GM19372 (cell line): ENCODE results near the gene PATL1.
"Not testable (repeated sequence)": the region's sequence is repeated elsewhere in the genome, so short reads cannot be mapped to it uniquely, and the experiment has no call there.

Experiments
- ATAC-seq: cut with Tn5 transposase; IDR thresholded peaks from one replicate; pipeline ENCODE4 v1.9.1; 2021; ENCODE audit warnings: mild to moderate bottlenecking, low read depth, moderate library complexity; ENCODE audit not compliant: unreplicated experiment

The PATL1 gene

DNA sequence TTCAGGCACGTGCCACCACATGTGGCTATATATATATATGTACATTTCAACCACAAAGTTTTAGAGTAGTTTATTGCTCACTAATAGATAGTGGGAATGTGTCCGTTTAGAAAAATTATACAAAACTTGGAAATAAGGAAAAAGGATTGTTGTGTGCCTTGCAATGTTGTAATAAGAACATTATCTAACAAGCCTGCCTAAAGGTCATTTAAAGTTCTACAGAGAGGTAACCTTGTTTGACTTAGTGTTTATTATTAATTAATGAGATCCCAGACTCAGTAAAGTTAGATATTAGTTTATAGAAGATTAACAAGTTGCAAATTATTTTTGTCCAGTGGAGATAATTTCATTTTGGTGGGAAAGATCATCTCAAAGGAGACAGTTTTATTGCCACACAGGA is 5.5 kb upstream of the PATL1 start:
- no peak for ATAC-seq

DNA sequence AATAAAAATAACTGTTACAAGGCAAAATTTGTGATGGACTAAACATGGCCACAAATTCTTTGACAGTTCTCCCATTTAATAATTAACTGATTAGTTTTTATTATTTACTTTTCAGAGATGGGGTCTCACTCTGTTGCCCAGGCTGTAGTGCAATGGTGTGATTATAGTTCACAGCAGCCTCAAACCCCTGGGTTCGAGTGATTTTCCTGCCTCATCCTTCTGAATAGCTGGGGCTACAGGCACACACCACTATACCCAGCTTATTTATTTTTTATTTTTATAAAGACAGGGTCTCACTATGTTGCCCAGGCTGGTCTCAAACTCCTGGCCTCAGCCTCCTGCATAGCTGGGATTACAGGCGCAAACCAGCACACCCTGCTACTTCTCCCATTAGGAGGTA is 4.5 kb upstream of the PATL1 start:
- ATAC-seq, result no peak

DNA sequence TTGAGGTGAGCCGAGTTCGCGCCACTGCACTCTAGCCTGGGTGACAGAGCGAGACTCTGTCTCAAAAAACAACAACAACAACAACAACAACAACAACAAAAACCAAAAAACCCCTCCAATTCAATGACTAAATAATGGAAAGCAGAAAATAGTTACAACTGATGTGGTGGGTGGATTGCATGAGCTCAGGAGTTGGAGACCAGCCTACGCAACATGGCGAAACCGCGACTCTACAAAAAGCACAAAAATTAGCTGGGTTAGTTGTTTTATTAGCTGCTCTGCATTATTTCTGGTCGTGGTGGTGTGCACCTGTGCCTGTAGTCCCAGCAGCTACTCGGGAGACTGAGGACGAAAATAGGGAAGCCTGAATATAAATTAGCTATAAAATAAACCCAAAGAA is 2.6 kb upstream of the PATL1 start:
- no peak for ATAC-seq

- no peak for ATAC-seq
These were observed 773 bp upstream of the PATL1 start for GRCh38 chr11:59669611-59670009.

DNA sequence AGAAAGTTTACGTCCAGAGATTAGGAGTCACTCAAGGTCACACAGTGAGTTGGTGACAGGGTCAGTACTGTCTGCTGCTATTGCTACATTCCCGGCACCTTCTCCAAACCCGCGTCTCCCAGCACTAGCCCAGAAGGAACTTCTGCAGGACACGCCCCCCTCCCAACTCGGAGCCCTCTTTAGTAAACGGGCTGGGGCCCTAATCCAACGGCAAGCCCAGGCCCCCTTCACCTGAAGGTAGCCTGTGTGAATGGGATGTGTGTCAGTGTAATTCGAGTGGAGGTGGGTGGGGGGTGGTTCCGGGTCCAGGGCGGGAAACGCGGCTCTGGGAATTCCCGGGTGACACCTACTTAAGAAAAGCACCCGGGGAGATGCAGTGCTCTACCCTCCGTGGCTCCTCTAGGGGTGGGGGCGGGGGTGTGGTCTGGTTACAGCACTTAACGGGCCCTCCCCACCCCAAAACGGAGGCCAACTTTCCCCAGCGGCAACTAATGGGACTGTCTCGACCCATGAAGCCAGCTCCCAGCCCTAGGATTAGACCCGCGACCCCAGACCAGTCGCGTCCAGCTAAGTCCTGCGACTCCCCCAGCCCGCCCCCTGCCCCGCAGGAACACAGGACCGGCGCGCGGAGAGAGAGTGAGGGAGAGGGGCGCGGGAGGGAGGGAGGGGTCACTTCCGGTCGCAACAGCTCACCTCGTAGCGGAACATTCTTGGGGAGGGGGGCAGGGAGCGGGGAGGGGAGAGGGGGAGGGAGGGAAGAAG is 468 bp downstream of the PATL1 start:
- ATAC-seq, result peak; percentile 5

DNA sequence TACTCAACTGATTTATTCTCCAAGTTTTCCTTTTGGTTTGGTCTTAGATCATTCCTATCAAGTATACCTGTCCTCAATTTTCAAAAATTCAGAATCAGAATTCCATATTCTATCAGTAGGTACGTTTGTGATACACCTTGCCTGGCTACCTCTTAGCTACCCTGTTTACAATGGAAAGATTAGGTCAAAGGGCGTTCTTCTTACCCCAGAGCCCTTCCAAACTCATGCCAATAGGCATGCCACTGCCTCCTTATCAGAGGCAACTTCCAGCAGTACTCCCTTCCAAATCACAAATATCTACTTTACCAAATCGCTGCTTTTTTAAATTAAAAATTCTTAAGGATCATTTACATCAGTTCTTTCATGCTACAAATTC is 1.0 kb downstream of the PATL1 start:
- ATAC-seq, result no peak

DNA sequence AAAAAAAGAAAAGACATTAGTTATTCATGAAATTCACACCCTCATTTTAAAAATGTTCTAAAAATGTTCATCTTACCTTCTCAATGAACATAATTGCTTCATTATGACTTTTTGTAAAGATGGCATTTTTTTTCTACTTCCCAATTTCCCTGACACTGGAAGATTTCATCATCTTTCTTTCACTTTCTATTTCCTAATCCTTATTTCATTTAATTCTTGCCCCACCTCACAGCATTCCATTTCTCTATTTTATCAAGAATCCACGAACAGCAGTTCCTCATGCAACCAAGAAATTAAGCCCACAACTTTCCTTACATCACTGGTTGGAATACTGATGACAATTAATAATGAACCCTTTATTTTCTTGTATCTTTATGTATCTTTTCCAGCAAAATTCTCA is 1.9 kb downstream of the PATL1 start:
- ATAC-seq, result no peak

GRCh38 chr11:59660621-59661020 is 8.2 kb downstream of the PATL1 start:
- ATAC-seq, result no peak

GRCh38 chr11:59659981-59660380 is 8.9 kb downstream of the PATL1 start:
- ATAC-seq, result no peak

DNA sequence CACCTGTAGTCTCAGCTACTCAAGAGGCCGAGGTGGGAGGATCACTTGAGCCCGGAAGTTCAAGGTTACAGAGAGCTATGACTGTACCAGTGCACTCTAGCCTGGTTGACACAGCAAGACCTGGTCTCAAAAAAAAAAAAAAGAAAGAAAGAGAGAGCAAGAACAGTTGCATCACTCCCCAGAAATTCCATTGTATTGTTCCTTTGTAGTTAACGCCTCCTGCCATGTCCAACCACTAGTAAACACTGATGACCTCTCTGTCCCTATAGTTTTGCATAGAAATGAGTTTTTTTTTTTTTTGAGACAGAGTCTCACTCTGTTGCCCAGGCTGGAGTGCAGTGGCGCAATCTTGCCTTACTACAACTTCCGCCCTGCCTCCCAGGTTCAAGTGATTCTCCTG is 10.8 kb downstream of the PATL1 start:
- no peak for ATAC-seq

GRCh38 chr11:59654893-59655292 is 13.9 kb downstream of the PATL1 start:
- ATAC-seq, result no peak

DNA sequence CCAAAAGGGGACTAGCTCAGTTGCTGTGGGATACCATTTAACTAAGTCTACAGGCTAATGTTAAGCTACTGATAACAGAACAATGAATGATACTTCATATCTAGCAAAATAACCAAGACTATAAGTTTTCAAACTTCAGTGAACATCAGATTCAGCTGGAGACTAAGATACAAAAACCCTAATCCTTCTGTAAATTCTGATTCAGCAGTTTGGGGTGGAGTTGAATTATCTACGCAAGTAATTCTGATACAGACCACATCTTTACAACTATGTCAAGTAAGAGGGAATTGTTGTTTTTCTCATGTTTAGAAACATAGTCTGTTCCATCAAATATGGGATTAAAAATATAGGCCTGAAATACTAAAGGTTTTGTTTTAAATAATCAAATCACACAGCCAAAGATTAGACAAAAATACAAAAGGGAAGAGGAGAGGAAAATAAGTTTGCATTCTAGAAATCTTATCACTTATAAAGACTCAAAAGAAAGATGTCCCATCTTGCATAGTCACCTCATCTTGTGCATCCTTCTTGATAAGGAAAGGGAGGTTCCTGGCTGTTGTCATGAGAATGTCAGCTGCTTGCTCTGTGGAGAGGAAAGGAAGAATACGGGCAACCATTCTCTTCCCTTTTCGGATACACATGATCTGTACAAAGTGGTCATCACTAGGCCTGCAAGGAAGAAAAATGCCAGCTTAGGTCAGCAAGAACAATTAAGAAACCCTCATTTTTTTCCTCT is 21.4 kb downstream of the PATL1 start:
- ATAC-seq, result no peak

DNA sequence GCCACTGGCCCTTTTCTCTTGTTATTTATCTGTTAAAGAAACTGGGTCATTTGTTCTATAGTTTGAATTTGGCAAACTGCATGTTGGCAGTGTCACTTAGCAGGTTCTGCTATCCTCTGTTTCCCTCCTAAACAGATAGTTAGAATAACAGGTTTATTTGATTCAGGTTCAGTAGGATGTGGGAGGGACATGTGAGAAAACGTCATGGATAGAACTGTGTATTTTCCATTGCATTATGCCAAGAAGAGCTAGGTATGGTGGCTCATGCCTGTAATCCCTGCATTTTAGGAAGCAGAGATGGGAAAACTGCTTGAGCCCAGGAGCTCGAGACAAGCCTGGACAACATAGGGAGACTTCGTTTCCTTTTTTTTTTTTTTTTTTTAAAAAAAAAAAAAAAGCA is 24.3 kb downstream of the PATL1 start:
- ATAC-seq, result no peak

- ATAC-seq, result no peak
These were observed 25.4 kb downstream of the PATL1 start for GRCh38 chr11:59643390-59643789.

DNA sequence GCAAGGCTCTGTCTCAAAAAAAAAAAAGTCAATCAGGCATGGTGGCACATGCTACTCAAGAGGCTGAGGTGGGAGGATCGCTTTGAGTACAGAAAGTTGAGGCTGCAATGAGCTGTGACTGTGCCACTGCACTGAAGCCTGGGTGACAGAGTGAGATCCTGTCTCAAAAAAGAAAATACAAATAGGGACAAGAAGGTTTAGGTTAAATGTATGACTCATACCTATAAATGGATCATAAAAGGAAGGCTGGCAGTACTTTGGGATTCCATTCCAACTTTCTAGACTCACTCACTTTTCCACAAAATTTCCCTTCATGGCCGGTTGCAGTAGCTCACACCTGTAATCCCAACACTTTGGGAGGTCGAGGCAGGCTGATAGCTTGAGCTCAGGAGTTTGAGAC is 27.7 kb downstream of the PATL1 start:
- ATAC-seq, result no peak

GRCh38 chr11:59630493-59630892 is 38.3 kb downstream of the PATL1 start:
- no peak for ATAC-seq

DNA sequence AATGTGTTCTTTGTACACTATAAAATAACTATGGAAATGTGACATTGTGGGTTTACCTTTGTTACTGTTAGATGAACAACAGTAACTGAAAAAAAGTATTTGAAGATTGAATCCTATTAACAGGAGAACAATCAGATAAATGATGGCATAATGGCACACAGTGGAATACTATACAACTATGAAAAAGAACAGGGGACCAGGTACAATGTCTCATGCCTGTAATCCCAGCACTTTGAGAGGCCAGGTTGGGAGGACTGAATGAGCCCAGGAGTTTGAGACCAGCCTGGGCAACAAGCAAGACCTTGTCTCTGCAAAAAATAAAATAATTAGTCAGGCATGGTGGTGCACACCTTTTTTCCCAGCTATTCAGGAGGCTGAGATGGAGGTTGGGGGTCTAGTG is 38.8 kb downstream of the PATL1 start:
- ATAC-seq, result no peak

DNA sequence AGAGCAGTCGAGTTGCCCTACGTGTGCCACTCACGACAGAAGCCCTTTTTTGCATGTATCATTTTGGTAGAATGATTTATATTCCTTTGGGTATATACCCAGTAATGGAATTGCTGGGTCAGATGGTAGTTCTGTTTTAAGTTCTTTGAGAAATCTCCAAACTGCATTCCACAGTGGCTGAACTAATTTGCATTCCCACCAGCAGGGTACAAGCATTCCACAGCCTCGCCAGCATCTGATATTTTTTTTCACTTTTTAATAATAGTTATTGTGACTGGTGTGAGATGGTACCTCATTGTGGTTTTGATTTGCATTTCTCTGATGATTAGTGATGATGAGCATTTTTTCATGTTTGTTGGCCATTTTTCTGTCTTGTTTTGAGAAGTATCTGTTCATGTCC is 41.9 kb downstream of the PATL1 start:
- ATAC-seq, result not testable (repeated sequence)

GRCh38 chr11:59625703-59626102 is 43.1 kb downstream of the PATL1 start:
- ATAC-seq, result no peak

- ATAC-seq, result no peak
These were observed 51.0 kb downstream of the PATL1 start for GRCh38 chr11:59617876-59618275.

- no peak for ATAC-seq
These were observed 52.3 kb downstream of the PATL1 start for GRCh38 chr11:59616396-59616982.
